Colonic mucosa (tissue), 4 donors: ENCODE measurements around the gene NTHL1. TPM values are rescaled to one million over a fixed set of nuclear protein-coding genes. Genes with fewer than 3 reads are reported as not detected.
A peak's percentile ranks its signal among the peaks of the same experiment; 100 is the strongest.

Source experiments
- DNase-seq: peaks from one replicate; pipeline ENCODE4 v3.0.0-alpha.2; 2020
- H3K27ac ChIP-seq: fragments of 200-600 bp; one replicate; pipeline ENCODE4 v1.8.0; 2021
- H3K27me3 ChIP-seq: fragments of 200-600 bp; one replicate; pipeline ENCODE4 v1.8.0; 2021
- H3K36me3 ChIP-seq: fragments of 200-600 bp; one replicate; pipeline ENCODE4 v1.8.0; 2021
- H3K4me1 ChIP-seq: fragments of 200-600 bp; one replicate; pipeline ENCODE4 v1.8.0; 2021; ENCODE audit warnings: mild to moderate bottlenecking
- H3K4me3 ChIP-seq: fragments of 200-600 bp; one replicate; pipeline ENCODE4 v1.8.0; 2021
- H3K9ac ChIP-seq, 2 donors: one replicate each; pipeline ENCODE4 v1.7.0; 2013; ENCODE audit warnings: control low read depth in 2 of 2, low read depth in 2 of 2, low read length in 2 of 2
- H3K9me3 ChIP-seq: fragments of 200-600 bp; one replicate; pipeline ENCODE4 v1.8.0; 2021
- CTCF ChIP-seq: fragments of 200-600 bp; IDR thresholded peaks from one replicate; pipeline ENCODE4 v1.8.0; 2022; ENCODE audit warnings: antibody characterized with exemption, mild to moderate bottlenecking
- intact Hi-C: fragments of 100-400 bp; cut with DNase I; formaldehyde crosslinking; loops from one replicate; pipeline ENCODE4 v1.14.1; 2022
- total RNA-seq, 2 donors: library from RNA; stranded (reverse); fragmentation: NEBNext Ultra II Directional in 1 of 2; extraction: Animal tissue kit (Norgen Biotek cat#: 25700) in 1 of 2; gene quantifications; one replicate each; pipeline ENCODE4 v1.2.1, GENCODE V29; 2021
- donor health status: healthy.
- donor health status: DM: no; HTN: no; CAD: no.
- donor health status: DM: no; HTN: no; CAD: no.

Gene NTHL1
- total RNA-seq, 2 donors from 2014 or later = 30.1 to 96.8 TPM

- intact Hi-C loops = no loop called here
- Histone ChIP-seq H3K4me1 (peaks cover 11% of the 10 kb centered on the region), H3K36me3 (no peaks in the 10 kb centered on the region), H3K9me3 (no peaks in the 10 kb centered on the region), H3K27me3 (no peaks in the 10 kb centered on the region), H3K9ac (peak overlapping the region; percentile 43 to 63), H3K27ac (peak overlapping the region; percentile 77), H3K4me3 (peak overlapping the region; percentile 6)
- no peak for DNase-seq
- no peak for TF ChIP-seq CTCF
Observed at GRCh38 chr16:2033057-2033908, 14.4 kb downstream of the NTHL1 start.

- TF ChIP-seq CTCF = no peak
- Histone ChIP-seq H3K9ac (peak overlapping the region; percentile 43 to 63), H3K9me3 (no peaks in the 10 kb centered on the region), H3K4me3 (no peak overlapping the region), H3K36me3 (no peaks in the 10 kb centered on the region), H3K4me1 (peaks cover 11% of the 10 kb centered on the region), H3K27ac (peak overlapping the region; percentile 77), H3K27me3 (no peaks in the 10 kb centered on the region)
- intact Hi-C loops = no loop called here
- no peak for DNase-seq
Observed at GRCh38 chr16:2032285-2033056, 15.2 kb downstream of the NTHL1 start.

- H3K9ac ChIP-seq = no peak overlapping the region
- peak overlapping the region; percentile 18 for H3K27ac ChIP-seq
- H3K36me3 ChIP-seq = no peaks in the 10 kb centered on the region
- peaks cover 10% of the 10 kb centered on the region for H3K4me1 ChIP-seq
- TF ChIP-seq CTCF = no peak
- no peak for DNase-seq
- H3K27me3 ChIP-seq = no peaks in the 10 kb centered on the region
- intact Hi-C loops = no loop called here
- no peak overlapping the region for H3K4me3 ChIP-seq
- no peaks in the 10 kb centered on the region for H3K9me3 ChIP-seq
Observed at GRCh38 chr16:2031081-2031577, 16.5 kb downstream of the NTHL1 start.

GRCh38 chr16:2030036-2030435, 17.6 kb downstream of the NTHL1 start:
- Histone ChIP-seq H3K36me3 (no peaks in the 10 kb centered on the region), H3K27ac (no peak overlapping the region), H3K9me3 (no peaks in the 10 kb centered on the region), H3K27me3 (no peaks in the 10 kb centered on the region), H3K9ac (peak overlapping the region in 1 of 2 donors; percentile 18), H3K4me1 (no peaks in the 10 kb centered on the region), H3K4me3 (no peak overlapping the region)
- DNase-seq = no peak
- no peak for TF ChIP-seq CTCF
- intact Hi-C loops = no loop called here

GRCh38 chr16:2029350-2029749, 18.3 kb downstream of the NTHL1 start:
- intact Hi-C loops = loop anchor here (10.0 kb wide), 1 partner anchor 55 kb away; no protein-coding TSS in a partner anchor
- Histone ChIP-seq H3K9ac (no peak overlapping the region), H3K27ac (no peak overlapping the region), H3K36me3 (no peaks in the 10 kb centered on the region), H3K4me3 (no peak overlapping the region), H3K4me1 (no peaks in the 10 kb centered on the region), H3K27me3 (no peaks in the 10 kb centered on the region), H3K9me3 (no peaks in the 10 kb centered on the region)
- no peak for TF ChIP-seq CTCF
- no peak for DNase-seq
